ENCODE data around the gene TPRX1. TPM values are rescaled to one million over a fixed set of nuclear protein-coding genes. Genes with fewer than 3 reads are reported as not detected.

The TPRX1 gene
- total RNA-seq, 4 donors from 2014 or later: not detected

DNA sequence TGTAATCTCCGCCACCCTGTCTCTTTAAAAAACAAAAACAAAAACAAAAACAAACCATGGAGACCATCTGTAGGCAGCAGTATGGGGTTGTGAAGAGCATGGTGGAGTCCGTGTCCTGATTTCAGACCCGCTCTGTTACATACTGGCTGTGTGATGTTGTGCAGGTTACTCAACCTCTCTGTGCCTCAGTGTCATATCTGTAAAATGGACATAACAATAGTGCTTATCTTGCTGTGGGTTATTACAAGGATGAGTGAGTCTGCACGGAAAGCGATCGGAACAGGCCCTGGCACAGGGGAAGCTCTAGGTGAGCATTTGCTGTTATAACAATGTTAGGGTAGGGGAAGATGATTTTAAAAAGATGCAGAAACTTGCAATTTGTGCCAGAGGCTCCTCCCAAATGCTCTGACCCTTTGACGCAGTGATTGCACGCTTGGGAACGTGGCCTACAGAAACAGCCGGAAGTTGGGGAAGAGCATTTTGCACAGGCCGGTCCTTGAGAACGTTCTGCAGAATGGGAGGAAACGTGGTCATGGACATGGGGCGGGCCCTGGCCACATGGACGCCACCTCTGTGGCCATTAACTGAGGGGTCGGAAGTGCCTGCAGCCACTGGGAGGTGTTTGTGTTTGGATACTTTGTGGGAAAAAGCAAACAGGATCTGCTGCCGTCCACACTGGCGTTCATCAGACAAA, 41.6 kb downstream of the TPRX1 start:
- intact Hi-C loops (cut with DNase I; ENCODE audit: low total_unique reads): no loop called here
- no peaks in the 10 kb centered on the region for H3K4me1 ChIP-seq
- H3K27me3 ChIP-seq: no peaks in the 10 kb centered on the region
- no peaks in the 10 kb centered on the region for H3K36me3 ChIP-seq
- H3K27ac ChIP-seq: peak overlapping the region in 1 of 2 donors; percentile 37
- DNase-seq: peak; percentile 54 to 59
- H3K9me3 ChIP-seq: no peaks in the 10 kb centered on the region
- H3K4me3 ChIP-seq: no peak overlapping the region
- no peak for TF ChIP-seq POLR2A (IDR thresholded peaks at IDR 0.05)
- TF ChIP-seq, protein P1, sequence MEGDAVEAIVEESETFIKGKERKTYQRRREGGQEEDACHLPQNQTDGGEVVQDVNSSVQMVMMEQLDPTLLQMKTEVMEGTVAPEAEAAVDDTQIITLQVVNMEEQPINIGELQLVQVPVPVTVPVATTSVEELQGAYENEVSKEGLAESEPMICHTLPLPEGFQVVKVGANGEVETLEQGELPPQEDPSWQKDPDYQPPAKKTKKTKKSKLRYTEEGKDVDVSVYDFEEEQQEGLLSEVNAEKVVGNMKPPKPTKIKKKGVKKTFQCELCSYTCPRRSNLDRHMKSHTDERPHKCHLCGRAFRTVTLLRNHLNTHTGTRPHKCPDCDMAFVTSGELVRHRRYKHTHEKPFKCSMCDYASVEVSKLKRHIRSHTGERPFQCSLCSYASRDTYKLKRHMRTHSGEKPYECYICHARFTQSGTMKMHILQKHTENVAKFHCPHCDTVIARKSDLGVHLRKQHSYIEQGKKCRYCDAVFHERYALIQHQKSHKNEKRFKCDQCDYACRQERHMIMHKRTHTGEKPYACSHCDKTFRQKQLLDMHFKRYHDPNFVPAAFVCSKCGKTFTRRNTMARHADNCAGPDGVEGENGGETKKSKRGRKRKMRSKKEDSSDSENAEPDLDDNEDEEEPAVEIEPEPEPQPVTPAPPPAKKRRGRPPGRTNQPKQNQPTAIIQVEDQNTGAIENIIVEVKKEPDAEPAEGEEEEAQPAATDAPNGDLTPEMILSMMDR (IDR thresholded peaks at IDR 0.05): no peak

GRCh38 chr19:47762151-47762550, 42.2 kb downstream of the TPRX1 start:
- no peaks in the 10 kb centered on the region for H3K4me1 ChIP-seq
- TF ChIP-seq, protein P1 (IDR thresholded peaks at IDR 0.05): no peak
- no peak for TF ChIP-seq POLR2A (IDR thresholded peaks at IDR 0.05)

GRCh38 chr19:47761566-47761965, 42.8 kb downstream of the TPRX1 start:
- no peaks in the 10 kb centered on the region for H3K4me1 ChIP-seq
- TF ChIP-seq POLR2A (IDR thresholded peaks at IDR 0.05): no peak
- TF ChIP-seq, protein P1 (IDR thresholded peaks at IDR 0.05): no peak
- no peaks in the 10 kb centered on the region for H3K36me3 ChIP-seq
- H3K27me3 ChIP-seq: no peaks in the 10 kb centered on the region
- intact Hi-C loops (cut with DNase I; ENCODE audit: low total_unique reads): no loop called here
- H3K4me3 ChIP-seq: no peak overlapping the region
- DNase-seq: no peak
- H3K27ac ChIP-seq: no peak overlapping the region
- H3K9me3 ChIP-seq: no peaks in the 10 kb centered on the region

More at GRCh38 chr19:47762151-47762550, 42.2 kb downstream of the TPRX1 start:
- no peaks in the 10 kb centered on the region for H3K27me3 ChIP-seq
- no peaks in the 10 kb centered on the region for H3K9me3 ChIP-seq
- no peak overlapping the region for H3K4me3 ChIP-seq
- H3K36me3 ChIP-seq: no peaks in the 10 kb centered on the region
- peak overlapping the region in 1 of 2 donors; percentile 37 for H3K27ac ChIP-seq
- intact Hi-C loops (cut with DNase I; ENCODE audit: low total_unique reads): no loop called here
- no peak for DNase-seq

DNA sequence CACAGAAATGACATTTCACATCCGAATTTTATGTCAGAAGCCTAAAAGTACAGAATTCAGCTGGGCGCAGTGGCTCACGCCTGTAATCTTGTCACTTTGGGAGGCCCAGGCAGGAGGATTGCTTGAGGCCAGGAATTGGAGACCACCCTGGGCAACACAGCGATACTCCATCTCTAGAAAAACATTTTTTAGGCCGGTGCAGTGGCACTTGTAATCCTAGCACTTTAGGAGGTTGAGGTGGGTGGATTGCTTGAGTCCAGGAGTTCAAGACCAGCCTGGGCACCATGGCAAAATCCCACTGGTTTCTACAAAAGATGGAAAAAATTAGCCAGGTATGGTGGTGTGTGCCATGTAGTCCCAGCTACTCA, 43.7 kb downstream of the TPRX1 start:
- H3K36me3 ChIP-seq: no peaks in the 10 kb centered on the region
- no peaks in the 10 kb centered on the region for H3K27me3 ChIP-seq
- no peaks in the 10 kb centered on the region for H3K4me1 ChIP-seq
- no peak overlapping the region for H3K27ac ChIP-seq
- intact Hi-C loops (cut with DNase I; ENCODE audit: low total_unique reads): no loop called here
- no peak for DNase-seq
- H3K4me3 ChIP-seq: no peak overlapping the region
- H3K9me3 ChIP-seq: no peaks in the 10 kb centered on the region
- TF ChIP-seq, protein P1 (IDR thresholded peaks at IDR 0.05): no peak
- no peak for TF ChIP-seq POLR2A (IDR thresholded peaks at IDR 0.05)

- no peak overlapping the region for H3K27ac ChIP-seq
- H3K27me3 ChIP-seq: no peaks in the 10 kb centered on the region
- H3K36me3 ChIP-seq: no peaks in the 10 kb centered on the region
- intact Hi-C loops (cut with DNase I; ENCODE audit: low total_unique reads): no loop called here
- H3K4me3 ChIP-seq: no peak overlapping the region
- TF ChIP-seq, protein P1 (IDR thresholded peaks at IDR 0.05): no peak
- no peak for TF ChIP-seq POLR2A (IDR thresholded peaks at IDR 0.05)
- no peaks in the 10 kb centered on the region for H3K9me3 ChIP-seq
- DNase-seq: no peak
- H3K4me1 ChIP-seq: no peaks in the 10 kb centered on the region
Observed at GRCh38 chr19:47758443-47758804, 45.9 kb downstream of the TPRX1 start.

All from uterus (tissue), 4 donors.